Sigmoid colon (tissue), 7 donors: ENCODE measurements around the gene ZNF92. TPM values are rescaled to one million over a fixed set of nuclear protein-coding genes. Genes with fewer than 3 reads are reported as not detected.
A peak's percentile ranks its signal among the peaks of the same experiment; 100 is the strongest.
"Not testable (repeated sequence)": the region's sequence is repeated elsewhere in the genome, so short reads cannot be mapped to it uniquely, and the experiment has no call there.

Experiments
- DNase-seq: peaks from one replicate; pipeline ENCODE4 v3.0.0-alpha.2; 2019
- H3K27ac ChIP-seq, 4 donors: fragments of 200-600 bp; sonication (generic); one replicate each; pipeline ENCODE4 v1.5.1; 2016 to 2019; ENCODE audit warnings: mild to moderate bottlenecking in 1 of 4
- H3K27me3 ChIP-seq, 3 donors: fragments of 200-600 bp; sonication (generic); one replicate each; pipeline ENCODE4 v1.5.1; 2019; ENCODE audit warnings: mild to moderate bottlenecking in 1 of 3
- H3K36me3 ChIP-seq, 4 donors: fragments of 200-600 bp; sonication (generic); one replicate each; pipeline ENCODE4 v1.5.1; 2016 to 2019
- H3K4me1 ChIP-seq, 4 donors: fragments of 200-600 bp; sonication (generic); one replicate each; pipeline ENCODE4 v1.5.1; 2017 to 2019
- H3K4me3 ChIP-seq, 4 donors: fragments of 200-600 bp; sonication (generic); one replicate each; pipeline ENCODE4 v1.5.1; 2017 to 2019; ENCODE audit warnings: mild to moderate bottlenecking in 2 of 4, moderate library complexity in 1 of 4
- H3K9me3 ChIP-seq, 4 donors: fragments of 200-600 bp in 3 of 4; sonication (generic) in 3 of 4; one replicate each; pipeline versions ENCODE4 v1.5.1 to v1.6.1; 2013 to 2019
- EP300 ChIP-seq, 4 donors: sonication (generic); formaldehyde crosslinking; IDR thresholded peaks; one replicate each; pipeline ENCODE4 v1.6.1; 2017; ENCODE audit warnings: antibody characterized with exemption in 4 of 4
- POLR2A ChIP-seq, 2 donors: fragments of 450-650 bp; IDR thresholded peaks; one replicate each; pipeline ENCODE4 v1.6.1; 2016; ENCODE audit warnings: antibody characterized with exemption in 2 of 2, mild to moderate bottlenecking in 2 of 2, moderate library complexity in 2 of 2
- POLR2AphosphoS5 ChIP-seq, 4 donors: sonication (generic); formaldehyde crosslinking; IDR thresholded peaks; one replicate each; pipeline ENCODE4 v1.6.1; 2017; ENCODE audit warnings: antibody characterized with exemption in 4 of 4
- WGBS, 2 donors: extraction: QIAGEN DNeasy Blood & Tissue Kit; methylation state at CpG; one replicate each; pipeline ENCODE4 v1.1.7; 2013; 5-methylcytosine and 5-hydroxymethylcytosine counted together
- intact Hi-C: fragments of 100-400 bp; cut with DNase I; formaldehyde crosslinking; loops from one replicate; pipeline ENCODE4 v1.15.1; 2023
- polyA plus RNA-seq, 3 donors: library from polyadenylated mRNA; stranded (reverse); fragments of 200-250 nt; gene quantifications; one replicate each; pipeline ENCODE4 v1.2.3, GENCODE V29; 2013
- total RNA-seq, 4 donors: library from RNA; depleted of rRNA; stranded (reverse); fragments of >200 nt; gene quantifications; one replicate each; pipeline ENCODE4 v1.1.0, GENCODE V29; 2016
- TF ChIP-seq, protein P1 (sequence below), 4 experiments: fragments of 450-650 bp in 3 of 4; fragments of 200-600 bp in 1 of 4; IDR thresholded peaks; one replicate each; pipeline ENCODE4 v1.5.1; 2016 to 2019; ENCODE audit warnings: antibody characterized with exemption in 4 of 4, mild to moderate bottlenecking in 3 of 4, moderate library complexity in 2 of 4
- donor health status: healthy with polysubstance abuse.
- donor health status: Bipolar disorder and iron deficiency.
- donor health status: healthy.

The ZNF92 gene
- total and polyA plus RNA-seq, 7 donors = 2.4 to 5.9 (median 4.9) TPM

GRCh38 chr7:65422670-65423069 lies 49.0 kb downstream of the ZNF92 start:
- no peak overlapping the region for H3K27ac ChIP-seq
- H3K9me3 ChIP-seq = peaks cover 0 to 4% (median 1%) of the 10 kb centered on the region in 4 donors
- intact Hi-C loops = no loop called here
- H3K36me3 ChIP-seq = no peaks in the 10 kb centered on the region
- TF ChIP-seq POLR2AphosphoS5 (IDR thresholded peaks at IDR 0.05) = no peak
- TF ChIP-seq, protein P1, sequence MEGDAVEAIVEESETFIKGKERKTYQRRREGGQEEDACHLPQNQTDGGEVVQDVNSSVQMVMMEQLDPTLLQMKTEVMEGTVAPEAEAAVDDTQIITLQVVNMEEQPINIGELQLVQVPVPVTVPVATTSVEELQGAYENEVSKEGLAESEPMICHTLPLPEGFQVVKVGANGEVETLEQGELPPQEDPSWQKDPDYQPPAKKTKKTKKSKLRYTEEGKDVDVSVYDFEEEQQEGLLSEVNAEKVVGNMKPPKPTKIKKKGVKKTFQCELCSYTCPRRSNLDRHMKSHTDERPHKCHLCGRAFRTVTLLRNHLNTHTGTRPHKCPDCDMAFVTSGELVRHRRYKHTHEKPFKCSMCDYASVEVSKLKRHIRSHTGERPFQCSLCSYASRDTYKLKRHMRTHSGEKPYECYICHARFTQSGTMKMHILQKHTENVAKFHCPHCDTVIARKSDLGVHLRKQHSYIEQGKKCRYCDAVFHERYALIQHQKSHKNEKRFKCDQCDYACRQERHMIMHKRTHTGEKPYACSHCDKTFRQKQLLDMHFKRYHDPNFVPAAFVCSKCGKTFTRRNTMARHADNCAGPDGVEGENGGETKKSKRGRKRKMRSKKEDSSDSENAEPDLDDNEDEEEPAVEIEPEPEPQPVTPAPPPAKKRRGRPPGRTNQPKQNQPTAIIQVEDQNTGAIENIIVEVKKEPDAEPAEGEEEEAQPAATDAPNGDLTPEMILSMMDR (IDR thresholded peaks at IDR 0.05) = no peak
- TF ChIP-seq POLR2A (IDR thresholded peaks at IDR 0.05) = no peak
- no peak for TF ChIP-seq EP300 (IDR thresholded peaks at IDR 0.05)
- no peak overlapping the region for H3K4me3 ChIP-seq
- no peaks in the 10 kb centered on the region for H3K27me3 ChIP-seq
- DNase-seq = no peak
- H3K4me1 ChIP-seq = no peaks in the 10 kb centered on the region

GRCh38 chr7:65423286-65423685 lies 49.6 kb downstream of the ZNF92 start:
- H3K4me3 ChIP-seq, intact Hi-C loops, DNase-seq, H3K27ac ChIP-seq, H3K9me3 ChIP-seq, H3K36me3 ChIP-seq, H3K4me1 ChIP-seq, H3K27me3 ChIP-seq: not testable (repeated sequence)
- WGBS, 2 donors = 83 to 89% methylated on average over 3 of the region's 3 CpGs

- Histone ChIP-seq H3K4me1 (no peaks in the 10 kb centered on the region), H3K4me3 (no peak overlapping the region), H3K9me3 (peaks cover 0 to 4% (median 0%) of the 10 kb centered on the region in 4 donors), H3K36me3 (no peaks in the 10 kb centered on the region), H3K27ac (no peak overlapping the region), H3K27me3 (no peaks in the 10 kb centered on the region)
- intact Hi-C loops = no loop called here
- DNase-seq = no peak
- WGBS, 2 donors = 86 to 91% methylated on average over 26 of the region's 26 CpGs
- TF ChIP-seq EP300 (IDR thresholded peaks at IDR 0.05) (no peak), POLR2AphosphoS5 (IDR thresholded peaks at IDR 0.05) (peak in 2 of 4 donors; percentile 75)
Observed at GRCh38 chr7:65429642-65430343, 56.1 kb downstream of the ZNF92 start.

GRCh38 chr7:65430344-65431186 lies 56.9 kb downstream of the ZNF92 start:
- peak in 3 of 4 donors; percentile 31 to 47 (median 35) for TF ChIP-seq POLR2AphosphoS5 (IDR thresholded peaks at IDR 0.05)
- TF ChIP-seq EP300 (IDR thresholded peaks at IDR 0.05) = no peak
- intact Hi-C loops = no loop called here
- H3K4me1 ChIP-seq = no peaks in the 10 kb centered on the region
- no peak overlapping the region for H3K27ac ChIP-seq
- H3K27me3 ChIP-seq = no peaks in the 10 kb centered on the region
- H3K9me3 ChIP-seq = peaks cover 0 to 4% (median 0%) of the 10 kb centered on the region in 4 donors
- no peak overlapping the region for H3K4me3 ChIP-seq
- H3K36me3 ChIP-seq = no peaks in the 10 kb centered on the region
- 89 to 95% methylated on average over 26 of the region's 26 CpGs for WGBS, 2 donors
- no peak for DNase-seq

GRCh38 chr7:65434307-65434706 lies 60.7 kb downstream of the ZNF92 start:
- WGBS, 2 donors = 76 to 85% methylated on average over 3 of the region's 3 CpGs
- intact Hi-C loops = loop anchor here (1.0 kb wide), 1 partner anchor 13 kb away; no protein-coding TSS in a partner anchor
- peaks cover 0 to 5% (median 0%) of the 10 kb centered on the region in 4 donors for H3K4me1 ChIP-seq
- no peaks in the 10 kb centered on the region for H3K27me3 ChIP-seq
- H3K36me3 ChIP-seq = no peaks in the 10 kb centered on the region
- no peak overlapping the region for H3K27ac ChIP-seq
- DNase-seq = no peak
- H3K9me3 ChIP-seq = no peaks in the 10 kb centered on the region
- TF ChIP-seq, protein P1 (IDR thresholded peaks at IDR 0.05) = no peak
- TF ChIP-seq POLR2AphosphoS5 (IDR thresholded peaks at IDR 0.05) = no peak
- TF ChIP-seq POLR2A (IDR thresholded peaks at IDR 0.05) = no peak
- no peak for TF ChIP-seq EP300 (IDR thresholded peaks at IDR 0.05)
- H3K4me3 ChIP-seq = no peak overlapping the region

DNA sequence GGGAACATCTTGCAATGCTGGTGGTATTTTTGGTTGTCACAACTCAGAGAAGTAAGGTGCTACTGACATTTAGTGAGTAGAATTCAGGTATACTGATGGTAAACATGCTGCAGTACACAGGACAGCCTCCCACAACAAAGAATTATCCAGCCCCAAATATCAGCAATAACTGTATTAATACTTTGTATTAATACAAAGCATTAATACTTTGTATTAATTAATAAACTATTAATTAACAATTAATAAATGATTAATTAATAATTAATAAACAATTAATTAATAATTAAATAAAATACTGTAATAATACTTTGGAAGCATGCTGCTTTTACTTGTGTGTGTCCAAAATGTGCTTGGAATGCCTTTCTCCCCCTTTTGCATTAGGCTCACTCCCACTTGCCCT lies 62.5 kb downstream of the ZNF92 start:
- Histone ChIP-seq H3K27ac (no peak overlapping the region), H3K27me3 (no peaks in the 10 kb centered on the region), H3K4me3 (no peak overlapping the region), H3K9me3 (no peaks in the 10 kb centered on the region), H3K36me3 (no peaks in the 10 kb centered on the region), H3K4me1 (peaks cover 0 to 5% (median 0%) of the 10 kb centered on the region in 4 donors)
- intact Hi-C loops = no loop called here
- TF ChIP-seq POLR2AphosphoS5 (IDR thresholded peaks at IDR 0.05) (no peak), EP300 (IDR thresholded peaks at IDR 0.05) (no peak), POLR2A (IDR thresholded peaks at IDR 0.05) (no peak)
- TF ChIP-seq, protein P1 (IDR thresholded peaks at IDR 0.05) = no peak
- DNase-seq = no peak
